Tibial nerve (tissue), 4 donors: ENCODE data around the gene HRC.

ENCODE experiments used
- EP300 ChIP-seq, 2 donors: sonication (generic); formaldehyde crosslinking; IDR thresholded peaks; one replicate each; pipeline ENCODE4 v1.6.1; 2017; ENCODE audit warnings: antibody characterized with exemption in 2 of 2, mild to moderate bottlenecking in 1 of 2
- TF ChIP-seq, protein P1 (sequence below), 5 experiments: fragments of 200-600 bp in 3 of 5; fragments of 450-650 bp in 2 of 5; sonication (generic) in 3 of 5; IDR thresholded peaks; one replicate each; pipeline ENCODE4 v1.5.1; 2016 to 2019; ENCODE audit warnings: antibody characterized with exemption in 5 of 5, mild to moderate bottlenecking in 3 of 5, moderate library complexity in 2 of 5

GRCh38 chr19:49150944-49151243 is 4.3 kb downstream of the HRC start:
- TF ChIP-seq, protein P1, sequence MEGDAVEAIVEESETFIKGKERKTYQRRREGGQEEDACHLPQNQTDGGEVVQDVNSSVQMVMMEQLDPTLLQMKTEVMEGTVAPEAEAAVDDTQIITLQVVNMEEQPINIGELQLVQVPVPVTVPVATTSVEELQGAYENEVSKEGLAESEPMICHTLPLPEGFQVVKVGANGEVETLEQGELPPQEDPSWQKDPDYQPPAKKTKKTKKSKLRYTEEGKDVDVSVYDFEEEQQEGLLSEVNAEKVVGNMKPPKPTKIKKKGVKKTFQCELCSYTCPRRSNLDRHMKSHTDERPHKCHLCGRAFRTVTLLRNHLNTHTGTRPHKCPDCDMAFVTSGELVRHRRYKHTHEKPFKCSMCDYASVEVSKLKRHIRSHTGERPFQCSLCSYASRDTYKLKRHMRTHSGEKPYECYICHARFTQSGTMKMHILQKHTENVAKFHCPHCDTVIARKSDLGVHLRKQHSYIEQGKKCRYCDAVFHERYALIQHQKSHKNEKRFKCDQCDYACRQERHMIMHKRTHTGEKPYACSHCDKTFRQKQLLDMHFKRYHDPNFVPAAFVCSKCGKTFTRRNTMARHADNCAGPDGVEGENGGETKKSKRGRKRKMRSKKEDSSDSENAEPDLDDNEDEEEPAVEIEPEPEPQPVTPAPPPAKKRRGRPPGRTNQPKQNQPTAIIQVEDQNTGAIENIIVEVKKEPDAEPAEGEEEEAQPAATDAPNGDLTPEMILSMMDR (IDR thresholded peaks at IDR 0.05) = no peak
- TF ChIP-seq EP300 (IDR thresholded peaks at IDR 0.05) = no peak
